Neural cell (in vitro differentiated cells): Measurements from ENCODE around the gene SCFD1.

ENCODE experiments used
- CTCF ChIP-seq: fragments of 450-650 bp; IDR thresholded peaks from 2 replicates; pipeline ENCODE4 v1.5.1; 2014; ENCODE audit warnings: antibody characterized with exemption, mild to moderate bottlenecking, moderate library complexity; ENCODE audit not compliant: poor library complexity, severe bottlenecking
- EZH2 ChIP-seq: fragments of 200-600, 300-800 bp; shearing (Covaris generic), sonication (generic); IDR thresholded peaks from 2 replicates; pipeline ENCODE4 v1.6.1; 2014; ENCODE audit warnings: antibody characterized with exemption, low read length, borderline replicate concordance, mild to moderate bottlenecking; ENCODE audit not compliant: insufficient read depth, poor library complexity, severe bottlenecking
- POLR2AphosphoS5 ChIP-seq: IDR thresholded peaks from 2 replicates; pipeline ENCODE4 v1.6.1; 2012
- TAF1 ChIP-seq: IDR thresholded peaks from 2 replicates; pipeline ENCODE4 v1.6.1; 2012; ENCODE audit warnings: low read depth

- TF ChIP-seq CTCF = no peak
- TF ChIP-seq POLR2AphosphoS5 = no peak
- TF ChIP-seq TAF1 = no peak
- TF ChIP-seq EZH2 = no peak
Measured at GRCh38 chr14:30584058-30584630, 38.0 kb upstream of the SCFD1 start.
